T-helper 9 cell (primary cell): Measurements from ENCODE around the gene CELF1.
A peak's percentile ranks its signal among the peaks of the same experiment; 100 is the strongest.

Experiments
- DNase-seq: peaks from one replicate; pipeline ENCODE4 v3.0.0-alpha.2; 2020
- total RNA-seq, 2 donors: gene quantifications; one replicate each; lab custom pipeline; 2026; lab: John Stamatoyannopoulos, UW

The CELF1 gene
- total RNA-seq = 143 to 224 reads per million in 2 donors

DNA sequence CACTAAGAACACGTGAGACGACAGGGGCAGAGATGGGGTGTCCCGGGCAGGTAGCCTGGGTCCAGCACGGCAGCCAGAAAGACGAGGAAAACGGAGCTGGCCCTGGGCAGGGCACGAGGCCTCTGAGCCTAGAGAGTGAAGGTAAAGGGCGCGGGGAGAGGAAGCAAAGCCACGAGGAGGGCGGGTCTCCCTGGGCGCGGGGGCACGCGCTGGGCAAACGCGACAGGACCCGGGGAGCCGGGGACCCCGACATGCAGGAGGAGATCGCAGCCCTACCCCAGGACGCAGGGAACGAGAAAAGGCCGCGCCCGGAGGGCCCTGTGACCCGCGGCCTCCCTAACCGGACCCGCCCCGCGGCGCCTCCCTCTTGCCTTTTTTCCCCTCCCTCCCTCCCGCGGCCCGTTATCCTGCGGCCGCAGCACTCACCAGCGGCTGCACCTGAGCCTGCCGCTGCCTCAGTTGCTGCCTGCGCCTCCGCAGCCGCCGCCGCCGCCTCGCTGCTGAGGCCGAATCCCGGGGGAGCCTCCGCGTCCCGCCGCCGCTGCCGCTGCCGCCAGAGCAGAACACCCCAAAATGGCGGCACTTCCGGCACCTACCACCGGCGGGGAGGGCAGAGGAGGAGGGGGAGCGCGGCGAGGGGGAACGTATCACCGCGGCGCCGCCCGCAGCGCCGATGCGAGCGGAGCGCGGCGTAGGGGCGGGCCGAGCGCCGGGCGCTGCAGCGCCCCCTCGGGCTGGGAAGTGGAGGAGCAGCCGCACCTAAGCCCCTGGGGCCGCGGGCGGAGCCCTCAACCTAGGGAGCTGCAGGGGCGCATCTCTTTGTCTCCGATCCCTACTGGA is at the start of gene CELF1:
Gene CELF1 (minus strand): TSS at position 567 of the 840 bp plus-strand sequence. CDS start 53,609 bp downstream, outside the sequence.
- DNase-seq = peak; percentile 89

DNA sequence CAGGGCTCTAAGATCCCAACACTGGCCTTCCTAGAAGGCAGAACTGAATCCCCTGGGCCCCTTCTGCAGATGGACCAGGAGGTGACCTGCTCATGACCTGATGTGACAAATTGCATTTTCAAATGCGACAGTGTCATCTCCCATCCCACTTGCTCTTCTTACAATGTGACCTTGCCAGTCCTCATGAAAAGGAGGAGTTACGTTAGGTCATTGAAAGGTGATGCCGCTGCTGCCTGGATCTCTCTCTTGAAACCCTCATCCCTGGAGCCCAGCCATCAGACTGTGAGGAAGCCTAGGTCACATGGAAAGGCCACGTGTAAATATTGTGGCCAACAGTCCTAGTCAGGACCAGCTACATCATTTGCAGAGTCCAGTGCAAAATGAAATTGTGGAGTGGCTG is 47.0 kb upstream of the CELF1 start:
- no peak for DNase-seq

DNA sequence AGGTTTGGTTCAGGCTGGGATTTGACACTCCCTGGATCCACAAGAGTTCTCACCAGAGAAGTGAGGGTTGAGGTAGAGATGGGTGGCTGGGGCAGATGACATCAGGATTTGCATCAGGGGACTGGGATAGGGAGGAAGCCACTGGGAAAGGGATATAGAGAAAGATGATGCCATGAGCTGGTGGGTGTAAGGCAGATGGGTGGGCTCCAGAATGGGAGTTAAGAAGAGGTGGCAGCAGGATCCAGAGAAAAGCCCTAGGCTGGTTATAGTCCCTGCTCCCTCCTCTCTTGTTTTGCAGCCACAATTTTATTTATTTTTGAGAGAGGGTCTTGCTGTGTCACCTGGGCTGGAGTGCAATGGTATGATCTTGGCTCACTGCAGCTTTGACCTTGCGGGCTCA is 43.0 kb upstream of the CELF1 start:
- DNase-seq = no peak

DNA sequence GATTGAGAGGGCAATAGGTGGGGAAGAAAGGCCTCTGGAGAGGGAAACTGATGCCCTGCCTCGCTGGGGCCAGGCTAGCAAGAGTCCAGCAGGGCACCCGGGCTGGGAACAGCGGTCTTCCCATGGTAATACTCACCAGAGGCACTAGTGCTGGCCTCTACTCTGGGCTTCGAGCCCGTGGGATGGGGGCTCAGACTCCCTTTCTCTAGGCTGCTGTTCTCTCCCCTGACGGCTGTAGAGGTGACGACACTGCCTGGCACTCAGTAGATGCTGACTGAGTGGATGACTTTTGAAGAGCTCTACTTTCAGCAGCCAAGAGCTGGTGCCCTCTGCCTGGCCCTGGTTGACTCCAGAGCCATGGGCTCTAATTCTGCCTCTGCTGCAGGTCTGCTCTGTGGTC is 42.1 kb upstream of the CELF1 start:
- DNase-seq = no peak

DNA sequence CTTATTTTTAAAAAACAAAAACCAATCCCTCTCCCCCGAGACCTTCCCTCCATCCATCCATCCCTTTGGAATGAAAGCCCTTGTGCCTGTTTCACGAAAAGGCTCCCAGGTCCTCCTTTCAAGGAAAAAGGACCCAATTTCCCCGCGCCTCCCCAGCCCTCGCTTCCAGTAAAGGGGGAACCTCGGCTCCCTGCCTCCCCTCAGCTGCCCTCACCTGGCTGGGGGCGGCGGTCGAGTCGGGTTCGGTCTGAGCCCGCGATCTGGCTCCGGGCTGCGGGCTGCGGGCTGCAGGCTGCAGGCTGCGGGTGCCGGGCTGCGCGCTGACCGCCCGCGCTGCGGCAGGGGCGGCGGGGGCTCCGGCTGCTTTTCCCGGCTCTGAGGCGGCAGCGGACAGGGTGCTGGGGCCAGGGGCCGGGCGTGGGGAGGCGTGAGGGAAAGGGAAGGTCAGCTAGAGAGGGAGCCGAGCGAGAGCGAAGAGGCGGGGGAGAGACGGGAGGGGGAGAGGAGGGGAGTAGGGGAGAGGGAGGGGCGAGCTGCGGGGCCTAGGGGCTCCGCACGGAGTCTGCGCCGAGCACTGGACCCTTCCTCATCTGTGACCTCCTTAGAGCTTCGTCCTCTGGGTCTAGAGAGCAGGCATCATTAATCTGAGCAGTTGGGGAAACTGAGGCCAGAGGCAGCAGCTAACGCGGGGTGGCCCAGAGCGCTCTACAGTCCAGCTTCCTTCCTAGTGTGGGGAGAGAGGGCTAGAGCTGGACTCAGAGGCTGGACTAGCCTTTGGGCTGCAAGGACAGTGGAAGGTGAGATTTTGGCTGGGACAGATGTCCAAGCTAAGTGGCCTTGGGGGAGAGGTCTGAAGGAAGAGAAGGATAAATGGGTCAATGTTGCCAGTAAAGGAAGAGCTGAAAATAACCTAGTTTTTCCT is 41.3 kb upstream of the CELF1 start, which contains the start of gene C1QTNF4:
Gene C1QTNF4 (minus strand): TSS at position 478 of the 922 bp plus-strand sequence. CDS start 3,601 bp downstream, outside the sequence.
- DNase-seq = no peak

DNA sequence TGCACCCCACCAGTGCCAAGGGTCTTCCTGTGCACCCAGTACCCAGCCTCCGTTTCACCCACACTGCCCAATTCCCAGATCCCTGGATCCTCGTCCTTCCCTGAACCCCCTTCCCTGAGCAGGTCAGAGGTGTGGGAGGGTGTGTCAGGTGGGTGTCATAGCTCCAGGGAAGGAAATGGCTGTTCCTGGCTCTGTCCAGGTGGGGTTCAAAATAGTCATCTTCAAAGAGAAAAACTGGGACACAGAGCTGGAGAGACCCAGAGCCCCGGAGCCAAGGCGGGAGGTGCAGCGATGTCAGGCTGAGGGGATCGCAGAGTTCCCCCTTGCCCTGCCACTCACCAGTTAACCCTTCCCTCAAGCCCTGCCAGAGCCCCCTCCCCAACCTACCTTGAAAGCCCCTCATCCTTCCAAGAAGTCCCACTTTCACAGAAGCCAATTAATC is 40.6 kb upstream of the CELF1 start:
- no peak for DNase-seq

DNA sequence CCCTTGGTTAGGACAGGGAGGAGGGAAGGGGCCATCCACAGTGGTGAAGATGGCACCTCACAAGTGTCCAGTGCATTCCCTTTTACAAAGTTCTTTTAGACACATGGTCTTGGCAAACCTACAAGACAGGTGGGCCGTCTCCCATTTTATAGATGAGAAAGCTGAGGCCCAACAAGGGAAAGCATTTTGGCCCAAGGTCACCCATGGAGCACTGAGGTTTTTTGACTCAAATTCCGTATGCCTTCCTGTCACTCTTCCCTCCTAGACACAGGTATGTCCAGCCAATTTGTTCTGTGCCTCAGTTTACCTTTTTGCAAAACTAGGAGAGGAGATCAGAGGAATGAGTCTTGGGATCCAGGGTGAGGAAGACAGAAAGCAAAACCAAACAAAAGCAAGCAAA is 40.0 kb upstream of the CELF1 start:
- no peak for DNase-seq

DNA sequence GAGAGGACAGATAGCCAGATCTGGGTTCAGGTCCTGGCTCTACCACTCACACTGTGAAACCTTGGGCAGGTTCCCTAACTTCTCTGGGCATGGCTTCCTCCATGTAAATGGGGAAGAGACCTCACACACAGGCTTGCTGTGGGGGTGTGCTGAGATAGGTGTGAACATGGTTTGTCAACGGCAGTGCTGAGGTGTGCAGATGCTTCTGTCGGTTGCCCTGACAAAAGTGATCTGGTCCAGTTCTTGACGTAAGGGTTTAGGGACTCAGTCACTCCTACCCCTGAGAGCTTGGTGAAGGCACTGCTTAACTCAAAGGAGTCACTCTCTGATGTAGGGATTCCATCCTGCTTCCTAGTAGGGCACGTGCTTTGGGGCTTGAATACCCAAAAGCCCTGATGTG is 39.3 kb upstream of the CELF1 start:
- DNase-seq = no peak

DNA sequence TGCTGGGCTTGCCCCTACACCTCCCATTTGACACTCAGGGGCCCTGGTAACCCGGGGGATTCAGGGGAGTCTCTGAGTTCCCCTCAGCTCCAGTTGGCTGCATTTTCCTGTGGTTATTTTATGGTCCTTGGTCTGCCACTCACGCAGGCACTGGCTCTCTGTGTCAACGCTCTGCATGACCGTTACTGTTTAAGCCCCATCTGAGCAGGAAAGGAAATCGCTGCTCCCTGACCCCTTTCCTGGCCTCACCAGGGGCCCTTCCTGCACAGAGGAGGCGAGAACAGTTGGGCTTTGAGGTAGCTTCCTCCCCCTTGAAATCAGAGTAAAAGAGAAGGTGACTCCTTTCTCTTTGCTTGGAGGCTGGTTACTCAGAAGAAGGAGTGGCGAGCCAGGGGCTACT is 38.8 kb upstream of the CELF1 start:
- no peak for DNase-seq

DNA sequence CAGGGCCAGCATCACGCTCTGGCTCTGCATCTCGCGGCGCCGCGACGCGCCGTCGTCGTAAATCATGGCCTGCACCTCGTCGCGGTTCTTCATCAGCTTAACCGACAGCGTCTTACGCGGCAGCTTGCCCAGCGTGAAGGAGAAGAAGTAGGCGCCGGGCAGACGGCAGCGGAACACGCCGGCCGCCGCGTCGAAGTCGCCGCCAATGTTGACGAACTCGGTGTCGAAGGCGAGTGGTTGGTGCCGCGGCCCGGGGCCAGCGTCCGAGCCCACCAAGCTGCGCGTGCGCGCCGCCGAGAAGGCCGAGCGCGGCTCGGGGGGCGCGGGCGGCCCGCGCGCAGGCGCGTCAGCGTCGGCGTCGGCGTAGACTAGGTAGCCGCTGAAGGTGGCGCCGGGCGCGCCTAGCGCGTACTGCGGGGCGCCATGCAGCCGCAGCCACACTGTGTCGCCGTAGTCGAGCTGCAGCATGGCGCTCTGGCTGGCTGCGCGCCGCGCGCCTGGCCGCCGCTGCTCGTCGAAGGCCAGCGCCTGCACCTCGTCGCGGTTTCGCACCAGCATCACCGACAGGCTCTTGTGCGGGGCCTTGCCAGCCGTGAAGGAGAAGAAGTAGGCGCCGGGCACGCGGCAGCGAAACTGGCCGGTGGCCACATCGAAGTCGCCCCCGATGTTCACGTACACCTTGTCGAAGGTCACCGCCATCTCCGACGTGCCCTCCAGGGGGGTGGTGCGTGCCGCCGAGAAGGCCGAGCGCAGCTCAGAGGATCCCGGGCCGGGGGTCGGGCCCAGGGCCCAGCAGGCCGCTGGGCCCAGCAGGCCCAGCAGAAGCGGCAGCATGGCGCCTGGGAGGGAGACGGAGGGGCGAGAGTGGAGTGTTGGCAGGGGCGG is 37.3 kb upstream of the CELF1 start:
- no peak for DNase-seq

DNA sequence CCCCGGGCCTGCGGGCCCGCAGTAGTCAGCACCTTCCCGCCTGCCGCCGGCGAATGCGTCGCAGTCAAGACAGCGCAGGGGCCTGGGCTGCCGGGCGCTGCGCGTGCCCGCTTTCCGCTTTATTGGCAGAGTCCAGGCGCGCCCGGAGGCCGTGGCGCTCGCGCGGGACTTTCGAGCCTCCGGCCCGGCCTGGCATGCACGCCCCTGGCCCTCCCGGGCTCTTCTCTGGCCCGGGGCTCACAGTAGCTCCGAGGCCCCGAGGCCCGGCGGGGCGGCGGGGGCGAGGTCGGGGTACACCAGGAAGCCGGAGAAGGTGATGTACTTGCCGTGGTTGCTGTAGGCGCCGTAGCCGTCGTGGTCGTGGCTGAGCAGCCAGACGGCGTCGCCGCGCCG is 36.6 kb upstream of the CELF1 start:
- no peak for DNase-seq

DNA sequence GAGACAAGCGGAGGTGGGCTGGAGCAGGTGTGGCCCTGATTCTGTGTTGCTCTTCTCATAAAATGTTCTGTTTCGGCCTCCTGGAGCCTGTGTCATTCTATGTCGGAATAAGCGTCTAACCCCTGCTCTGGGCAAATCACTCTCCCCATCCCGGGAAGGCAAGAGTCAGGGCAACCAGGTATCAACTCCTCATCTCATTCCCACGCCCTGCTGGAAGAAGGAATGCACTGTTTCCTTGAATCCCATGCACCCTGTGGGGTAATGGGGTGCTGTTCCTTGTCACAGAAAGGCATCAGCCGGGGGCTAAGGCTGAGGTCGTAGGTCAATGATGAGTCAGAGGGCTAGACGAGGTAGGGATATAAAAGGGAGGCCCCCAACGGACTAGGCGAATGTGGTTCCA is 36.2 kb upstream of the CELF1 start:
- no peak for DNase-seq

DNA sequence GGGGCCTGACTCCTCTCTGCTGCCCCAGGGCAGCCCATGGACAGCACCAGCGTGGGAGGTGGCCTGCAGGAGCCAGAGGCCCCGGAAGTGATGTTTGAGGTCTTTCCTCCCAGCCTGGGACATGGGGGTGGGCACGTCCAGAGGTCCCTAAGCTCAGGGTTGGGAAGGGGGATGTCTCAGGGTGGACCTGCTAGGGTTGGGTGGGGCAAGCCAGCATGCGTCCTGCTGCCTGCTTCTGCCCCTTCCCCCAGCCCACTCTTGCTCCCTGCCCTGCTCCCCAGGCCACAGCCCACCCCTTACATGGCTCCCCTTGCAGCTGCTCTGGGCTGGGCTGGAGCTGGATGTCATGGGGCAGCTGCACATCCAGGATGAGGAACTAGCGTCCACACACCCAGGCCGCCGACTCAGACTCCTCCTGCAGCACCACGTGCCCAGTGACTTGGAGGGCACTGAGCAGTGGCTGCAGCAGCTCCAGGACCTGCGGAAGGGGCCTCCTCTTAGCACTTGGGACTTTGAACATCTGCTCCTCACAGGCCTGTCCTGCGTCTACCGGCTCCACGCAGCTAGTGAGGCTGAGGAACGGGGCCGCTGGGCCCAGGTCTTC is 34.9 kb upstream of the CELF1 start:
- no peak for DNase-seq

DNA sequence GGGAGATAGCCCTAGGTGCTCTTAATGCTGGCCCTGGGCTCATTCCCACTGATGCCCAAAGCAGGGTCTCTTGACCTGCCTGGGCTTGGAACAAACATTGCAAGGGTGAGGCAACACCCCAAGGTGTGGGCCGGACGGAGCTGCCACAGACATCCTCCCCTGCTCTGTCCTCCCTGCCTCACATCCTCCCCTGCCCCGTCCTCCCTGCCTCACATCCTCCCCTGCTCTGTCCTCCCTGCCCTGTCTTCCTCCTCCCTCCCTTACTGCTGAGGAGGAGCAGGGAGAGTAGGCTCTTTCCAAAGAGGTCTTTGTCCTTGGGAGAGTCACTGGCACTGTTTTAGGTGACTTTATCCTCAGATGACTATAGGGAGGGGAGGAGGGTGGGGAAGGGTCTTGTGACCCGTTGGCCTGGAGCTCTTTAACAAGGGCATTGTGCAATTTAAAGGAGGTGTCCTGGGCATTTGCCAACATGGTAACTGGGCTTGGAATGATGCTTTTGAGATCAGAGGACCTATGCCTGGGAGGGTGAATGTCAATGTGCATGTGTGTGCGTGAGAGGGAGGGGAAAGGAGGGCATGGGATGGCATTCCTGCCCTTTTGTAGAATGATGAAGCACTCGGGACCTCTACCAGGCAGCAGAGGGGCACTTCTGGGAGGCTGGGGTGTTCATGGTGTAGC is 34.2 kb upstream of the CELF1 start:
- DNase-seq = no peak

DNA sequence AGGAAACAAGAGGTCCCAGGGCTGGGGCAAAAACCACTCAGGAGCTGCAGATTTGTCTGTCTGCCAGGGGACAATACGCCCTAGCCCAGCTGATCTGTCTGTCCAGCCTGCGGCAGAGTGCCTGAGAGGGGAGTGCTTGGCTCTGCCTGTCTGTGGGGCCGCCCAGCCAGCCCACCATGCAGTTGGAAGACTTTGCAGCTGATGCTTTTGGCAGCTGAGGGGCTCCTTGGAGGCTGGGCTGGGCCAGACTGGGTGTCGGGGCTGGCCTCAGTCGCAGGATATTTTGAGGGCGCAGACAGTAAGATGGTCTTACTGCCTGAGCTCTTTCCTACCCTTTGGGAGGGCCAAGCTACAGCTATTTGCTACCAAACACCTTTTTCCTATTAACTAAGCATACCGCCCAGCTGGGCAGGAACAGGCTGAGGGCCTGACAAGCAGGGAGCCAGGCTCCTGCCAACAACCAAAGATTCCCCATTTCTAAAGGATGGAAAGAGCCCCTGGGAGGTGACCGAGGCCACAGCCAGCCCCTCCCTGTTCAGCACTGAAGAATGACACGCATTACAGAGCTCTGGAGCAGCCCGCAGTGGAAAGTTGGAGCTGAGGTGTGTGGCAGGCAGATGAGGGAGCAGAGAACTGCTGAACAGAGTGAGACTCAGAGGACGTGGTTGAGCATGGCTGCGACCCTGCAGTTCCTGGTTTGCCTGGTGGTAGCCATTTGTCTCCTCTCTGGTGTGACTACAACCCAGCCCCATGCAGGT is 33.3 kb upstream of the CELF1 start, which contains the start of gene FAM180B:
Gene FAM180B (plus strand): TSS at position 581 of the 758 bp plus-strand sequence. CDS start 91 bp downstream, at position 672.
- no peak for DNase-seq

DNA sequence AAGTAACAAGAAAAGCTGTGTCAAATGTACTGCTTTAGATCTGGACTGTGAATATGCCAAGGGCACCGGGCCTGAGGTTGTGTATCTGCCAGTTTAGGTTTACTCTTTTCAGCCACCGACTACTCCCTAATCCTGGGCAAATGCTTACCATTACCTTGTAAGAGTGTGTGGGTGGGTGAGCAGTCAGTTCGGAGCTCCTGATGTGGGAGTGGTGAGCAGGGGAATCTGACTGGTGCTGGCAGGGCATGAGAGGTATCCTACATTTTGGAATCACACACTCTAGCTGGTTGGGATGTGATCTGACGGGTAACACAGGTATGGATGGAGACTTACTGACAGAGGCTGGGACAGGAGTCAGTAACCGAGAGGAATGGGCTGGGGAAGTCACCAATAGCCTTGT is 30.9 kb upstream of the CELF1 start:
- no peak for DNase-seq

DNA sequence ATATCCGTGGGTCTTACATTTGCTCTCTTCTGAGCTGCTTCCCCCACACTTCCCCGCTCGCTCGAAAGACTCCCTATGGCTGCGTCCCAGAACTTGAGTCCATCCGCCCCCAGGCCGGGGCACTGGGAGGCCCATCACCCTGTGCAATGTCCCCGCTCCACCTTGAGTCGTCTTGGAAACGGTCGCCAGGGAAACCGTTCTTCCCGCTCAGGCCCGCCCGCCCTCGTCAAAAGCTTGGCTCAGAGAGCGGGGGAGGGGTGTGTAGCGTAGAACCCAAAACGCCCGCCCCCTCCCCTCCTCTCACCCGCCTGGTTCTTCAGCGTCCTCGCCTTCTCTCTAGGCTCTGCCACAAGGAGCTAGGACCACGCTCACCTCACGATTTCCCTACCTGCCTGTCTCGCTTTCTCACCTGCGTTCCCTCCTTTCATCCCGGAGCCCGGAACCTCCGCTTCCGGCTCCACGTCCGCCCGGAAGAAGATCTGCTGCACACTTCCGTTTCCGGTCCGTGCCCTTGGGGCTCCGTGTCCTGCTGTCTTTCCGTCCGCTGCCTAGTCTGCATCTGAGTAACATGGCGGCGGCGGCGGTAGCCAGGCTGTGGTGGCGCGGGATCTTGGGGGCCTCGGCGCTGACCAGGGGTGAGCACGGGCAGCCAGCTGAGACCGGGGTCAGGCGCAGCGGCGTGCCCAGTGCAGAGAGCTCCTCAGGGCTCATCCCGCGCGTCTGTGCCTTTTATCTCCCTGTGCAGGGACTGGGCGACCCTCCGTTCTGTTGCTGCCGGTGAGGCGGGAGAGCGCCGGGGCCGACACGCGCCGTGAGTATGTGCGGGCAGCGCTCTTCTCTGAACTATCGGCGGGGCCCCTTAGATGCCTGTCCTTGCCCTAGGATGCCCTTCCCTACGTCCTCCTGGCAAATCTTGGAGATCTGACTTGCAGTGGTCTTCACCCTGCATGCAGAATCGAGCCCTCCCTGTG is 25.9 kb upstream of the CELF1 start, which contains the start of the genes KBTBD4 and NDUFS3:
Gene KBTBD4 (minus strand): TSS at position 447 of the 971 bp plus-strand sequence. CDS start 19 bp downstream, at position 428.
Gene NDUFS3 (plus strand): TSS at position 551 of the 971 bp plus-strand sequence. CDS start 18 bp downstream, at position 569.
- peak; percentile 83 for DNase-seq

DNA sequence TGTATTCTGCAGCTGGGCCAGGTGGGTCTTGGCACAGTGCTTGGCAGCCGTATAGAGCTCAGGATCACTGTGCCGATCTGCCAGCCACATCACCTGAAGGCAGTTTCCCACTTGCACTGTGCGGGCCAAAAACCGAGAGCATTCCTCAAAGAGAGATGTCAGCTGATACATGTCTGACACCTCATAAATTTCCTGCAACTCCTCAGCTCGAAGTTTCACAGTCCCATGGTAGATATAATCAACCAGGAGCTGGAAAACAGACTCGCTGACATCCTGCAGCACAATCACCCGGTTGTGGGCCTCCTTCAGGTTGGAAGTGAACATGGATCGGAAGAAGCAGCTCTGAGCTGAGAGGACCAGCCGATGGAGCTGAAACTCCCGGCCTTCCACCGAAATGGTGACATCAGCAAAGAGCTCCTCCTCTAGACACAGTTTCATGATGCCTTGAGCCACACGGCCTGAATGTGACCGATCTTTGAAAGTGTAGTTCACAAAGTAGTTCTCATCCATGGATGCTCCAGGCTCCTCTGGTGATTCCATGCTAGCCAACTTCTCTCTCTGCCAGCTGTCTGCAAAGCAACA is 24.6 kb upstream of the CELF1 start:
- DNase-seq = no peak
